Stimulated activated CD4-positive, alpha-beta T cell treated with anti-CD3 and anti-CD28 coated beads, TNF-alpha, amount 100 ng/mL, for 24 hours (primary cell): Measurements from ENCODE around the gene TNIK.
A peak's percentile ranks its signal among the peaks of the same experiment; 100 is the strongest.

ENCODE experiments used
- DNase-seq, 3 experiments: peaks; one replicate each; pipeline ENCODE4 v3.0.0-alpha.2; 2020; ENCODE audit warnings: low read depth in 3 of 3

TNIK gene

GRCh38 chr3:171459942-171460724 is at the start of gene TNIK:
Gene TNIK (minus strand): TSS chr3:171460405. CDS start chr3:171460063, 342 bp downstream.
- peak; percentile 87 to 96 (median 91) for DNase-seq

GRCh38 chr3:171508676-171509075 is 48.5 kb upstream of the TNIK start:
- no peak for DNase-seq

- DNase-seq = no peak
Observed at GRCh38 chr3:171508206-171508605, 48.0 kb upstream of the TNIK start.

DNA sequence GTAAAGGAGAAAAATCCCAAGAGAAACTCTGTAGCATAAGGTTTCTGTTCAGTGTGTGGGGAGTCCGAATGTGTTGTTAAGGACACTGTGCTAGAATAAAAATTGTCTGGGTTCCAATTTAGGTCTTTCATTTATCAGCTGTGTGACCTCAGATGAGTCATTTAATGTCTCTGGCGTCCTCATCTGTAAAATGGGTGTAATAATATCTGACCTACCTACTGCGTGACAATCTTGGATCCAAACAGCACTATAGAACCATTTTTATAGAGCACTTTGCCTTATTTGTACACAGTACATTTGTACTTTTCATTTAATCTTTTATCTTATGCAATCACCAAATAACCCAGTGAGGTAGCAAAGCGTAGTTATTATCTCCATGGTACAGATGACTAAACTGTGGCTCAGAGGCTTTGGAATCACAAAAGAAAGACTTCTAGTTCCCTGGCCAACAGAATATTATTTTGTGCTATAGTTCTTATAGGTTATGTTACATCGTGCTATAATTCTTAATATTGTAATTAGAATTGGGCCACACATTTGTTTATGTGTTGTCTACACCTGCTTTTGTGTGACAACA is 46.6 kb upstream of the TNIK start:
- DNase-seq = no peak

DNA sequence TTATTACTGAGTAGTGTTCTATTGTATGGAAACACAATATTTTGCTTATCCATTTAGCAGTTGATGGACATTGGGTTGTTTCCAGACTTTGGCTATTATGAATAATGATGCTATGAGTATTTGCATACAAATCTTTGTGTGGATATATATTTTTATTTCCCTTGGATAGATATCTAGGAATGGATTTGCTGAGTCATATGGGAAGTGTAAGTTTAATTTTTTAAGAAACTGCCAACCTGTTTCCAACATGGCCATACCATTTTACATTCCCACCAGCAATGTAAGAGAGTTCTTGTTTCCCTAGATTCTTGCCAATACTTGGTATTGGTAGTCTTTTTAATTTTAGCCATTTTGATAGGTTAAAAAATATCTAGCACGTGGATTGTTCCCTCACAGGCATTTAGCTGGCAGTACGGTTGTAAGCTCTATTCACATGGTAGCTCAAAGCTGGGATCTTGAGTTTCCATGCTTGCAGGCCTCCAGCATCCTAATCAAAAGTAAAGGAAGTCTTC is 45.7 kb upstream of the TNIK start:
- no peak for DNase-seq

DNA sequence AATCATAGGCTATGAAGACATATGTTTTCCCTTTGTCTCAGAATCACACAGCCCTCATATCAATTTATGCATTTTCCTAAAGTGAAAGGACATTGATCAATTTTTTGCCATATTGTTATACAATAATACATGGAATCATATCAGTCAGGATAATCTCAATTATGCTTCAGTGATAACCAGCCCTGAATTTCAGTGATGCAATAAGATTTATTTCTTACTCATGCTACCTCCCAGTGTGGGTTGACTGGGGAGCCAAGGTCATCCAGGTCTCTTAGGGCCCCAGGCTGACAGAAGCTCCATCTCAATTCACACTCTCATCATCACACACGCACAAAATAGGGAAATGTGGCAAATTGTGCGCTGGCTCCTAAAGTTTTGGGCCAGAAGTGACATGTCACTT is 44.2 kb upstream of the TNIK start:
- DNase-seq = no peak

GRCh38 chr3:171503817-171504216 is 43.6 kb upstream of the TNIK start:
- DNase-seq = no peak

DNA sequence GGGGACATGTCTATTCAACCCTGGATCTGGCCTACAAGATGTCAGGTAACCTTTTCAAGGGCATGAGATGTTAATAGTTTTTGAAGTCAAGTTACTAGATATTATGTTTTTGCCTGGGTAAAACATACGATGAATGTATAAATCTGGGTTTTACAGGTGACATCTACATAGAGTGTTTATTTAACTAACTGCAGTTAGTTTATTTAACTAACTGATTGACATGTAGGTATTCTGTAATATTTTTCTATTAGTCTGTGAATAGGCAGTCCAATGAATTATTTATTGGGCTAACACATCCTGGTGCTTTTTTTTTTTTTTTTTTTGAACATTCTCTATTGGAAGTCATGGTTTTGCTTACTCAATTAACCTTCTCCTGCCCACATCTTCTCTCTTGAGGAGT is 38.7 kb upstream of the TNIK start:
- no peak for DNase-seq

- no peak for DNase-seq
Observed at GRCh38 chr3:171497468-171497867, 37.3 kb upstream of the TNIK start.

GRCh38 chr3:171495413-171495812 is 35.2 kb upstream of the TNIK start:
- no peak for DNase-seq

DNA sequence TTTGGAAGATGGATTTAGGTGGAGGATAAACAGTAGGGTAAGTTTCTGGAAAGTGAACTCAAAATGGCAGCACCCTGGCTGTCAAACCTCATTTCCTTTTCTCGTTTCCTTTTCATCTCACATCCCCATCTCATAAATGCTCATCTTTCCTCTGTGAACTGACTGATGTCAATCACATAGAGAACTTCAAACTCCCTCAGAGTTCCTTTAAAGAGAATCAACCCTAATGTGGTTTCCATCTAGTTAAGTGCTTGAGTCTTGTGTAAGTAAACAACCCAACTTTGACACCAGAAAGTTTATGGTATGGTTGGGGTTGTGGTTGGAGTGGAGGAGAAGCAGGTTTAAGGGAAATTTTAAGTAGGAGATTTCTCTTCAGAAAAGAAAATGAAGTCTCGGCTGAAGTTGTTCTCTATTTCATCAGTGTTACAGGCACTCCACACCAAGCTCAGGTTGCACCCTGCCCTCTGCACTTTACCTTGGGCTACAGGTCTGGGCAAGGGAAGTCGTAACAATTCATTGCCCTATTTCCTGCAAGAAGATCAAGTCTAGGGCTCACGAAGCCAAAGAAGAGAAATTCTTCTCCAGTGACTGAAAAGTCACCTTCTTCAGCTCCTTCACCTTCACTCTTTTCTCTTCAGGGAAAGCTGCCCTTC is 34.4 kb upstream of the TNIK start:
- no peak for DNase-seq

GRCh38 chr3:171491361-171491760 is 31.2 kb upstream of the TNIK start:
- DNase-seq = no peak

- no peak for DNase-seq
Observed at GRCh38 chr3:171490901-171491300, 30.7 kb upstream of the TNIK start.

- no peak for DNase-seq
Observed at GRCh38 chr3:171489348-171489747, 29.1 kb upstream of the TNIK start.

- no peak for DNase-seq
Observed at GRCh38 chr3:171488479-171488878, 28.3 kb upstream of the TNIK start.

GRCh38 chr3:171487382-171487781 is 27.2 kb upstream of the TNIK start:
- DNase-seq = no peak

GRCh38 chr3:171485338-171485737 is 25.1 kb upstream of the TNIK start:
- no peak for DNase-seq

GRCh38 chr3:171481011-171481410 is 20.8 kb upstream of the TNIK start:
- no peak for DNase-seq

GRCh38 chr3:171480526-171480925 is 20.3 kb upstream of the TNIK start:
- no peak for DNase-seq

GRCh38 chr3:171476532-171477102 is 16.4 kb upstream of the TNIK start:
- no peak for DNase-seq

- DNase-seq = no peak
Observed at GRCh38 chr3:171472552-171472951, 12.3 kb upstream of the TNIK start.

- DNase-seq = no peak
Observed at GRCh38 chr3:171470714-171471227, 10.6 kb upstream of the TNIK start.
